ENCODE data around the gene OR2G6.
"Not testable (repeated sequence)": the region's sequence is repeated elsewhere in the genome, so short reads cannot be mapped to it uniquely, and the experiment has no call there.

OR2G6 gene

DNA sequence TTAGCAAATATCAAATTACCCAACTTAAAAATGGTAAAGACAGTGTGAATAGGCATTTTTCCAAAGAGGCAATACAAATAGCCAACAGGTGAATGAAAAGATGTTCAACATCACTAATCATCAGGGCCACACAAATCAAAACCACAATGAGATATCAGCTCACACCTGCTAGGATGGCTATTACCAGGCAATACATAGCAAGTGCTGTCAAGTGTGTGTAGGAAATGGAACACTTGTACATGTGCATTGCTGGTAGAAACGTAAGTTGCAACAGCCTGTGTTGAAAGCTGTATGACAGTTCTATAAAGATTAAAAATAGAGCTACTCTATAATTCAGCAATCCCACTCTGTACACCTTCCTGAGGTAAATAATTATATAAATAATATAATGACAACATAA is 64.2 kb downstream of the OR2G6 start:
- DNase-seq (ENCODE audit: extremely low spot score, insufficient read length, low read depth); FAIRE-seq: not testable (repeated sequence)

DNA sequence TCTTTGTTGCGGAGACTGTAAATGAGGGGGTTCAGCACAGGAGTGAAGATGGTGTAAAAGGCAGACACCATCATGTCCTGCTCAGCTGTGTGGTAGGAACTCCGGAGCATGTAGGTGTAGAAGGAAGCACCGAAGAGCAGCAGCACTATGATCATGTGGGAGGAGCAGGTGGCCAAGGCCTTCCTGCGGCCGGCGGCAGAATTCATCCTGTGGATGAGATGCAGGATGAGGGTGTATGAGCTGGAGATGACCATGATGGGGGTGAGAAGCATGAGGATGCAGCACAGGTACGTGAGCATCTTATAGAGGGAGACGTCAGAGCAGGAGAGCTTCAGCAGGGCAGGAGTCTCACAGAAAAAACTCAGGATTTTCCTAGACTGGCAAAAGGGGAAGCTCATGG is 66.0 kb downstream of the OR2G6 start:
- FAIRE-seq; DNase-seq (ENCODE audit: extremely low spot score, insufficient read length, low read depth): not testable (repeated sequence)

DNA sequence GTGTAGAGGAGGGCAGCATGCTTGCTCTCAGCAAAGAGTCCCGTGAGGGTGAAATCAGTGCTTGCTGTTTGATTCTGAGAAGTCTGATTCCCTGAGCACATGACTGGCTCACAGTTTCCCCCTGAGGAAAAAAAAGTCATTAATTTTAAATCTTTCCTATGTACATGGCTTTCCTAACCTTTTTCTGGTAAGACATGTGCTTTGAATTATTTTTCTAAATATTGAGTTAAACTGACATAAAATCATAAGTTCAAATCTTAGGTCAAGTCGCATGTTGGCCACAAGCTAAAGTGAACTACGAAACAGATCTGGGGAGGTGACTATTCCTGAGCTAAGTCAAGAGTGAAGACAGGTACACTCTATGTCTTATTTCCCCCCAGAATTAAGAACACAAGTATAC is 66.8 kb downstream of the OR2G6 start, which contains the start of gene OR2T34:
Gene OR2T34, minus strand, starts transcription at position 101 of the 400 bp plus-strand sequence. Its CDS starts 0 bp downstream, at position 101.
- not testable (repeated sequence) for FAIRE-seq; DNase-seq (ENCODE audit: extremely low spot score, insufficient read length, low read depth)

GRCh38 chr1:248576260-248576980 is 68.5 kb downstream of the OR2G6 start:
- FAIRE-seq = no peak
- DNase-seq (ENCODE audit: extremely low spot score, insufficient read length, low read depth) = no peak
